ENCODE results near the gene USP26.

- no peak for TF ChIP-seq CTCF (IDR thresholded peaks at IDR 0.05; ENCODE audit: low read depth, low read length)
- no peak for TF ChIP-seq EZH2phosphoT487 (IDR thresholded peaks at IDR 0.05; ENCODE audit: low read depth)
Observed at GRCh38 chrX:133007458-133007857, 89.5 kb downstream of the USP26 start.

Data from OCI-LY3 (cell line).